H1 (cell line): Measurements from ENCODE around the gene AGAP1. TPM values are rescaled to one million over a fixed set of nuclear protein-coding genes. Genes with fewer than 3 reads are reported as not detected.

Source experiments
- BCL11A ChIP-seq, 2 experiments: IDR thresholded peaks; one replicate each; pipeline ENCODE4 v1.6.1; 2011; ENCODE audit warnings: low read depth in 2 of 2, low read length in 2 of 2, mild to moderate bottlenecking in 2 of 2
- CBX8 ChIP-seq: fragments of 300-800, 300-1000 bp; sonication (generic); IDR thresholded peaks from 2 replicates; pipeline ENCODE4 v1.7.1; 2016; ENCODE audit warnings: low read depth, low read length, borderline replicate concordance
- CHD7 ChIP-seq: fragments of 300-600 bp; sonication (generic); IDR thresholded peaks from 2 replicates; pipeline ENCODE4 v1.7.1; 2012; ENCODE audit warnings: low read length, moderate library complexity, mild to moderate bottlenecking, inconsistent platforms; ENCODE audit not compliant: insufficient replicate concordance
- CTBP2 ChIP-seq: IDR thresholded peaks from 2 replicates; pipeline ENCODE4 v1.7.0; 2011; ENCODE audit warnings: borderline replicate concordance, mild to moderate bottlenecking, moderate library complexity, mixed read lengths, low read length; ENCODE audit not compliant: insufficient read depth, insufficient read length
- CTCF ChIP-seq, 3 experiments: IDR thresholded peaks; 1 replicate in 2 of 3; 2 replicates in 1 of 3; pipeline versions ENCODE4 v1.5.1 to v1.6.1; 2011; ENCODE audit warnings: low read length in 3 of 3, mild to moderate bottlenecking in 3 of 3, inconsistent platforms in 2 of 3, low read depth in 1 of 3, moderate library complexity in 1 of 3; ENCODE audit not compliant: insufficient read depth in 1 of 3; ENCODE audit errors: control extremely low read depth in 1 of 3
- EZH2 ChIP-seq: fragments of 200-600 bp; sonication (generic); IDR thresholded peaks from 2 replicates; pipeline ENCODE4 v1.7.1; 2012; ENCODE audit warnings: low read depth, mild to moderate bottlenecking, moderate library complexity, low read length, inconsistent platforms; ENCODE audit not compliant: severe bottlenecking
- JUND ChIP-seq: IDR thresholded peaks from 2 replicates; pipeline ENCODE4 v1.6.1; 2011; ENCODE audit warnings: mild to moderate bottlenecking, improper control_type of control experiment, low read length
- MAX ChIP-seq: IDR thresholded peaks from 2 replicates; pipeline ENCODE4 v1.6.1; 2012; ENCODE audit warnings: inconsistent platforms
- TEAD4 ChIP-seq: IDR thresholded peaks from 2 replicates; pipeline ENCODE4 v1.6.1; 2012; ENCODE audit warnings: low read depth, low read length, inconsistent platforms, mixed read lengths
- polyA plus RNA-seq, 7 experiments: library from polyadenylated mRNA; depleted of rRNA in 3 of 7; stranded (reverse) in 5 of 7; unstranded in 2 of 7; fragments of >200 nt in 5 of 7; fragments of 200-250 nt in 2 of 7; gene quantifications; 1 replicate in 5 of 7; 2 replicates in 1 of 7; 4 replicates in 1 of 7; pipeline versions ENCODE4 v1.2.1 to v1.2.3, GENCODE V29; 2011 to 2013; ENCODE audit warnings: missing spikeins in 2 of 7, mixed read lengths in 2 of 7
- total RNA-seq: library from RNA; stranded (reverse); fragmentation: NEBNext Ultra II Directional; extraction: Animal tissue kit (Norgen Biotek cat#: 25700); gene quantifications from 2 replicates; pipeline ENCODE4 v1.2.1, GENCODE V29; 2021

Gene AGAP1
- total and polyA plus RNA-seq, 2 of the 8 experiments (the other 6 are each of a cell fraction or from before 2014, with no cell fraction given) = 18.1 to 39.4 TPM

GRCh38 chr2:236107536-236107935 is 613.7 kb downstream of the AGAP1 start (continued):
- no peak for TF ChIP-seq CHD7
- no peak for TF ChIP-seq JUND
- no peak for TF ChIP-seq CBX8
- no peak for TF ChIP-seq CTCF (IDR thresholded peaks at IDR 0.05; ENCODE audit: control extremely low read depth in 1 of 3, insufficient read depth in 1 of 3, low read depth in 1 of 3, low read length in 3 of 3)
- no peak for TF ChIP-seq TEAD4
- TF ChIP-seq MAX = no peak
- TF ChIP-seq CTBP2 = no peak
- no peak for TF ChIP-seq BCL11A (IDR thresholded peaks at IDR 0.05; ENCODE audit: low read depth in 2 of 2, low read length in 2 of 2)
- TF ChIP-seq EZH2 = no peak
